BE2C (cell line): ENCODE results near the gene RPP38.

Experiments used
- DNase-seq: peaks from one replicate; pipeline ENCODE4 v3.0.0-alpha.2; 2020
- H3K27me3 ChIP-seq: fragments of 250-450 bp; sonication (Bioruptor Pico); 2 replicates; pipeline ENCODE4 v1.5.1; 2020; ENCODE audit warnings: mild to moderate bottlenecking
- H3K36me3 ChIP-seq: fragments of 250-450 bp; sonication (Bioruptor Pico); 2 replicates; pipeline ENCODE4 v1.5.1; 2020; ENCODE audit warnings: mild to moderate bottlenecking
- H3K4me1 ChIP-seq: fragments of 250-450 bp; sonication (Bioruptor Pico); 2 replicates; pipeline ENCODE4 v1.5.1; 2020
- H3K4me3 ChIP-seq: 2 replicates; pipeline ENCODE4 v1.5.1; 2011; ENCODE audit warnings: low read depth, low read length
- H3K9me3 ChIP-seq: fragments of 250-450 bp; sonication (Bioruptor Pico); 2 replicates; pipeline ENCODE4 v1.5.1; 2020
- TF ChIP-seq, protein P1 (sequence below): IDR thresholded peaks from 2 replicates; pipeline ENCODE4 v1.5.1; 2012; ENCODE audit warnings: mild to moderate bottlenecking, low read depth, low read length

RPP38 gene

GRCh38 chr10:15083674-15084501 is 13.3 kb upstream of the RPP38 start:
- Histone ChIP-seq H3K36me3 (no peaks in the 10 kb centered on the region), H3K4me1 (no peaks in the 10 kb centered on the region), H3K9me3 (no peaks in the 10 kb centered on the region), H3K4me3 (peak overlapping the region; percentile 56), H3K27me3 (no peaks in the 10 kb centered on the region)
- TF ChIP-seq, protein P1, sequence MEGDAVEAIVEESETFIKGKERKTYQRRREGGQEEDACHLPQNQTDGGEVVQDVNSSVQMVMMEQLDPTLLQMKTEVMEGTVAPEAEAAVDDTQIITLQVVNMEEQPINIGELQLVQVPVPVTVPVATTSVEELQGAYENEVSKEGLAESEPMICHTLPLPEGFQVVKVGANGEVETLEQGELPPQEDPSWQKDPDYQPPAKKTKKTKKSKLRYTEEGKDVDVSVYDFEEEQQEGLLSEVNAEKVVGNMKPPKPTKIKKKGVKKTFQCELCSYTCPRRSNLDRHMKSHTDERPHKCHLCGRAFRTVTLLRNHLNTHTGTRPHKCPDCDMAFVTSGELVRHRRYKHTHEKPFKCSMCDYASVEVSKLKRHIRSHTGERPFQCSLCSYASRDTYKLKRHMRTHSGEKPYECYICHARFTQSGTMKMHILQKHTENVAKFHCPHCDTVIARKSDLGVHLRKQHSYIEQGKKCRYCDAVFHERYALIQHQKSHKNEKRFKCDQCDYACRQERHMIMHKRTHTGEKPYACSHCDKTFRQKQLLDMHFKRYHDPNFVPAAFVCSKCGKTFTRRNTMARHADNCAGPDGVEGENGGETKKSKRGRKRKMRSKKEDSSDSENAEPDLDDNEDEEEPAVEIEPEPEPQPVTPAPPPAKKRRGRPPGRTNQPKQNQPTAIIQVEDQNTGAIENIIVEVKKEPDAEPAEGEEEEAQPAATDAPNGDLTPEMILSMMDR: no peak
- DNase-seq: no peak

DNA sequence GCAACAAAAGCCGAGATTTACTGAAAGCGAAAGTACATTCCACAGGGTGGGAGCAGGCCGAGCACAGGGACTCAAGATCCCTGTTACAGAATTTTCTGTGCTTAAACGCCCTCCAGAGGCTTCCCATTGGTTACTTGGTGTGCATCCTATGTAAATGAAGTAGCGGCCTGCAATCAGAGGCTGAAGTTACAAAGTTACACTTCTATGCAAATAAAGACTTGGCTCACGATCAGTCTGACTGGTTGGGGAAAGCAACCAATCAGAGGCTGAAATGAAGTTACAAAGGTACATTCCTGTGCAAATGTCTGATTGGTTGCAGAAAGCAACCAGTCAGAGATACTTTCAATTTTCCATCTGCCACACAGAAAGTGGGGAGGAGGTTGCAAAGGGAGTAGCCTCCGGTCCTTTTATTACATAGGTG is 12.6 kb upstream of the RPP38 start:
- peak overlapping the region; percentile 56 for H3K4me3 ChIP-seq
- H3K9me3 ChIP-seq: no peaks in the 10 kb centered on the region
- DNase-seq: peak; percentile 40
- no peaks in the 10 kb centered on the region for H3K4me1 ChIP-seq
- H3K36me3 ChIP-seq: no peaks in the 10 kb centered on the region
- no peaks in the 10 kb centered on the region for H3K27me3 ChIP-seq
- TF ChIP-seq, protein P1: no peak

DNA sequence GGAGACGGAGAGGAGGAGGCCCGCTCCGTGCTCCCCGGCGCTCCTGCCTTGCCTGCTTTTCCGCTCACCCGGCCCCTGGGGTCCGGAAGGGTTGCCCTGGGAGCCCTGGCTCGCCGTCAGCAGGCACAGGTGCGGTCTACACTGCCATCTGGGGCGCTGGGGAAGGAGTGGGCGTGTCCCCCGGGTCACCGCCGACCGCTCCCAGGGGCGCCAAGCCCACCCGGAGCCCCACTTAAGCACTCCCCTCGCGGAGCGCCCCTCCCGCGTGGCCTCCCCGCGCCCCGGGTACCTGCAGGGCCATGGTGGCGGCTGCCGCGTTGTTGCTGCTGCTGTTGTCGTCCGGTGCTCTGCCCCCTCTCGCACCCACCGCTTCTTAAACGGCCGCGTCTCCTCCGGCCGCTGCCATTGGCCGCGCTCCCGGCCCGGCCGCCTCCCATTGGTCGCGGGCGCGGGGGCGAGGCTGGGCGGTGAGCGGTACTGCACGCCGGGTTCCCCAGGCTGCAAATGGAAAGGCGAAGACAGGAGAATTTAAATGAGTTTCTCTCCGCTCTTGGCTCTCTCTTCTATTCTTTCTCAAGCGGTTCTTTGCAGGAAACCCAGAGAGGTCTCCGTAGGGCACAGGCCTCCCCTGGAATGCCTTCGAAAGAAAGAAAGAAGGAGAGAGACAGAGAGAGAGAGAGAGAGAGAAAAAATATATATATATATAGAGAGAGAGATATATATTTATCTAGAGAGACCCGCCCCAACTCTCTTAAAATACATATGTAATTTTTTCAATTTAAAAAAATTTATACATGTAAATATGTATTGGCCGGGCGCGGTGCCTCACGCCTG is 8.5 kb upstream of the RPP38 start, which contains the start of gene ACBD7:
TSS of gene ACBD7 (minus strand) at position 349 of the 834 bp plus-strand sequence. CDS start at position 301, 48 bp downstream.
- H3K27me3 ChIP-seq: no peaks in the 10 kb centered on the region
- no peaks in the 10 kb centered on the region for H3K36me3 ChIP-seq
- DNase-seq: peak; percentile 88
- H3K4me1 ChIP-seq: no peaks in the 10 kb centered on the region
- TF ChIP-seq, protein P1: no peak
- H3K9me3 ChIP-seq: no peaks in the 10 kb centered on the region
- H3K4me3 ChIP-seq: peak within 1 kb of the TSS; percentile 61

- no peak overlapping the region for H3K4me3 ChIP-seq
- H3K36me3 ChIP-seq: no peaks in the 10 kb centered on the region
- TF ChIP-seq, protein P1: no peak
- no peaks in the 10 kb centered on the region for H3K27me3 ChIP-seq
- H3K4me1 ChIP-seq: no peaks in the 10 kb centered on the region
- no peak for DNase-seq
- no peaks in the 10 kb centered on the region for H3K9me3 ChIP-seq
Observed at GRCh38 chr10:15091418-15091817, 5.7 kb upstream of the RPP38 start.

- TF ChIP-seq, protein P1: no peak
- DNase-seq: no peak
- Histone ChIP-seq H3K9me3 (no peaks in the 10 kb centered on the region), H3K4me1 (no peaks in the 10 kb centered on the region), H3K36me3 (no peaks in the 10 kb centered on the region), H3K4me3 (no peak overlapping the region), H3K27me3 (no peaks in the 10 kb centered on the region)
Observed at GRCh38 chr10:15092855-15093408, 4.2 kb upstream of the RPP38 start.
